Measurements from ENCODE around the gene PNLIPRP2. TPM values are rescaled to one million over a fixed set of nuclear protein-coding genes. Genes with fewer than 3 reads are reported as not detected.

PNLIPRP2 gene
- total and polyA plus RNA-seq, 7 donors: 0.01 to 0.91 (median 0.14) TPM; not detected in 3

- no peak overlapping the region for H3K27ac ChIP-seq
Observed at GRCh38 chr10:116683166-116683565, 62.4 kb downstream of the PNLIPRP2 start.

GRCh38 chr10:116683821-116684220 is 63.1 kb downstream of the PNLIPRP2 start:
- no peaks in the 10 kb centered on the region for H3K27me3 ChIP-seq (ENCODE audit: insufficient read depth in 3 of 3, low read length in 2 of 3)
- TF ChIP-seq, protein P1, sequence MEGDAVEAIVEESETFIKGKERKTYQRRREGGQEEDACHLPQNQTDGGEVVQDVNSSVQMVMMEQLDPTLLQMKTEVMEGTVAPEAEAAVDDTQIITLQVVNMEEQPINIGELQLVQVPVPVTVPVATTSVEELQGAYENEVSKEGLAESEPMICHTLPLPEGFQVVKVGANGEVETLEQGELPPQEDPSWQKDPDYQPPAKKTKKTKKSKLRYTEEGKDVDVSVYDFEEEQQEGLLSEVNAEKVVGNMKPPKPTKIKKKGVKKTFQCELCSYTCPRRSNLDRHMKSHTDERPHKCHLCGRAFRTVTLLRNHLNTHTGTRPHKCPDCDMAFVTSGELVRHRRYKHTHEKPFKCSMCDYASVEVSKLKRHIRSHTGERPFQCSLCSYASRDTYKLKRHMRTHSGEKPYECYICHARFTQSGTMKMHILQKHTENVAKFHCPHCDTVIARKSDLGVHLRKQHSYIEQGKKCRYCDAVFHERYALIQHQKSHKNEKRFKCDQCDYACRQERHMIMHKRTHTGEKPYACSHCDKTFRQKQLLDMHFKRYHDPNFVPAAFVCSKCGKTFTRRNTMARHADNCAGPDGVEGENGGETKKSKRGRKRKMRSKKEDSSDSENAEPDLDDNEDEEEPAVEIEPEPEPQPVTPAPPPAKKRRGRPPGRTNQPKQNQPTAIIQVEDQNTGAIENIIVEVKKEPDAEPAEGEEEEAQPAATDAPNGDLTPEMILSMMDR (IDR thresholded peaks at IDR 0.05): no peak
- no peaks in the 10 kb centered on the region for H3K4me1 ChIP-seq
- no peaks in the 10 kb centered on the region for H3K9me3 ChIP-seq
- 91 to 95% (median 93%) methylated on average over 11 of the region's 11 CpGs for WGBS, 3 donors
- no peak overlapping the region for H3K27ac ChIP-seq
- no peak for ATAC-seq
- H3K4me3 ChIP-seq: no peak overlapping the region
- DNase-seq: no peak
- intact Hi-C loops (cut with DNase I): loop anchor here (2.0 to 10.0 kb wide), 4 partner anchors 58 to 491 kb away; partner anchors contain the start of gene HSPA12A (in 1 of the 2)
- H3K36me3 ChIP-seq (ENCODE audit: insufficient read depth in 1 of 2, low read depth in 1 of 2): peaks cover 0 to 12% of the 10 kb centered on the region in 2 donors

More at GRCh38 chr10:116683166-116683565, 62.4 kb downstream of the PNLIPRP2 start:
- H3K4me3 ChIP-seq: no peak overlapping the region
- DNase-seq (no peak), ATAC-seq (no peak)
- no peaks in the 10 kb centered on the region for H3K4me1 ChIP-seq
- 93 to 94% (median 94%) methylated on average over 9 of the region's 9 CpGs for WGBS, 3 donors
- TF ChIP-seq, protein P1 (IDR thresholded peaks at IDR 0.05): no peak
- no peaks in the 10 kb centered on the region for H3K27me3 ChIP-seq (ENCODE audit: insufficient read depth in 3 of 3, low read length in 2 of 3)
- intact Hi-C loops (cut with DNase I): loop anchor here (2.0 to 10.0 kb wide), 4 partner anchors 59 to 492 kb away; partner anchors contain the start of gene HSPA12A (in 1 of the 2)
- no peaks in the 10 kb centered on the region for H3K9me3 ChIP-seq
- peaks cover 0 to 12% of the 10 kb centered on the region in 2 donors for H3K36me3 ChIP-seq (ENCODE audit: insufficient read depth in 1 of 2, low read depth in 1 of 2)

DNA sequence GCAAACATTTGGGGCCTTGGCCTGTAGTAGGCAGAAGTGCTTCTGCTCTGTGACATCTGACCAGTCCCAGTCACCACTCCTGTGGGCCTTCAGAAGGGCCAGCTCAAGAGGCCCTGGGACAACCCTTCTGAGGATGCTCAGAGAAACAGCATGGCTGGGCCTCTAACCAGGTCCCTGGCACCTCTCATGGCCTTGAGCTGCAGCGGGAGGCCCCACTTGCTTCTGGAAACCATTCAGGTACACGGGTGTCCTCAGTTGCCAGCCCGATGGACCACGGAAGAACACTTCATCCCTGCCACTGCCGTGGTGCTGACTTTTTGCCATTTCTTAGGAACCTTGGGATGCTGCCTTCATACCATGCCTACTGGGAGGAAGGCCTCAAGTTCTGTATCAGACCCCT is 64.0 kb downstream of the PNLIPRP2 start:
- ATAC-seq (no peak), DNase-seq (no peak)
- H3K4me3 ChIP-seq: no peak overlapping the region
- H3K27ac ChIP-seq: no peak overlapping the region
- 83 to 94% (median 87%) methylated on average over 5 of the region's 5 CpGs for WGBS, 3 donors
- no peaks in the 10 kb centered on the region for H3K4me1 ChIP-seq
- intact Hi-C loops (cut with DNase I): loop anchor here (5.0 to 10.0 kb wide), 3 partner anchors 58 to 490 kb away; partner anchors contain the start of gene HSPA12A (in 1 of the 2)
- TF ChIP-seq, protein P1 (IDR thresholded peaks at IDR 0.05): no peak
- no peaks in the 10 kb centered on the region for H3K27me3 ChIP-seq (ENCODE audit: insufficient read depth in 3 of 3, low read length in 2 of 3)
- no peaks in the 10 kb centered on the region for H3K9me3 ChIP-seq
- peaks cover 0 to 6% of the 10 kb centered on the region in 2 donors for H3K36me3 ChIP-seq (ENCODE audit: insufficient read depth in 1 of 2, low read depth in 1 of 2)

DNA sequence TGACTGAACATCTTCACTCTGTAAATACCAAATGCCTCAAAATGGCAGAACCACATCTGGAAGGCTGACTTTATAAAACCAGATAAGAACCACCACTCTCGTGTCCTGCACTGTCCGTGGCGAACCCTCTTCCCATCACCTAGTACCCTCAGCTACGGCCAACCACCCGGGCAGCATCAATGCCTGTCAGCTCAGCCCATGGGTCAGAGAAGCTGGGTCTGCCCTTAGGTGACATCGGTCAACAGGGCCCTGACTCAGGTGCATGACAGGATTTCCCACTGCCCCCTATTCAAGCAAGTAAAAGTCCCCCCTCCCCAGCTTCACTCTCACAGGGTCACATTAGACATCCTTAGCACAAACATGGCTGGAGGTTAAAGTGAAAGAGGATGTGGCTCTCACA is 65.1 kb downstream of the PNLIPRP2 start:
- 96 to 97% (median 96%) methylated on average over 6 of the region's 6 CpGs for whole genome bisulfite sequencing, 3 donors

More for the DNA sequence above, 65.1 kb downstream of the PNLIPRP2 start:
- Histone ChIP-seq H3K27ac (no peak overlapping the region), H3K4me1 (no peaks in the 10 kb centered on the region), H3K27me3 (ENCODE audit: insufficient read depth in 3 of 3, low read length in 2 of 3) (no peaks in the 10 kb centered on the region), H3K9me3 (no peaks in the 10 kb centered on the region), H3K4me3 (no peak overlapping the region), H3K36me3 (ENCODE audit: insufficient read depth in 1 of 2, low read depth in 1 of 2) (peaks cover 0 to 6% of the 10 kb centered on the region in 2 donors)
- intact Hi-C loops (cut with DNase I): loop anchor here in 1 of 2 donors (10.0 kb wide), 1 partner anchor 489 kb away; no protein-coding TSS in a partner anchor
- TF ChIP-seq, protein P1 (IDR thresholded peaks at IDR 0.05): no peak
- ATAC-seq (no peak), DNase-seq (no peak)
